Measurements from ENCODE around the gene KDM6B.

Gene KDM6B

DNA sequence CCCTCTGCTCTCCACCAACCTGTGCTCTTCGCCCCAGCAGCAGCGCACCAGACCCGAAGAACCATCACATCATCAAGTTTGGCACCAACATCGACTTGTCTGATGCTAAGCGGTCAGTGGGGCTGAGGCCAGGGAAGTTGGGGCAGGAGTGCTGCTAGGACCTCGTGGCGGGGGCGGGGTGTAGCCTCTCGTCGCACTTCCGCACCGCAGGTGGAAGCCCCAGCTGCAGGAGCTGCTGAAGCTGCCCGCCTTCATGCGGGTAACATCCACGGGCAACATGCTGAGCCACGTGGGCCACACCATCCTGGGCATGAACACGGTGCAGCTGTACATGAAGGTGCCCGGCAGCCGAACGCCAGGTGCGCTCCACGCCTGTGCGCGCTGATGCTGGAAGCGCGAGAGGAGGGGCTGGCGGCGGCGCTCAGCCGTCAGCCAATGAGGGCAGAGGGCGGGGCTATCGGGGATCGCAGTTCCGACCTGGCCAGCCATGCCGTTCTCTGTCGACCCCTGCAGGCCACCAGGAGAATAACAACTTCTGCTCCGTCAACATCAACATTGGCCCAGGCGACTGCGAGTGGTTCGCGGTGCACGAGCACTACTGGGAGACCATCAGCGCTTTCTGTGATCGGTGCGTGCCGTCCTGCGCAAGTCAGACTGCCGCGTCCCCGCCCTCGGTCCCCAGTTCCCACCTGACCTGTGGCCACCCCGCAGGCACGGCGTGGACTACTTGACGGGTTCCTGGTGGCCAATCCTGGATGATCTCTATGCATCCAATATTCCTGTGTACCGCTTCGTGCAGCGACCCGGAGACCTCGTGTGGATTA, 17.6 kb downstream of the KDM6B start:
- no peak overlapping the region for H3K4me3 ChIP-seq (ENCODE audit: control insufficient read depth, low read depth, low read length)
- peak; percentile 85 for DNase-seq (ENCODE audit: low read depth)
- TF ChIP-seq, protein P1, sequence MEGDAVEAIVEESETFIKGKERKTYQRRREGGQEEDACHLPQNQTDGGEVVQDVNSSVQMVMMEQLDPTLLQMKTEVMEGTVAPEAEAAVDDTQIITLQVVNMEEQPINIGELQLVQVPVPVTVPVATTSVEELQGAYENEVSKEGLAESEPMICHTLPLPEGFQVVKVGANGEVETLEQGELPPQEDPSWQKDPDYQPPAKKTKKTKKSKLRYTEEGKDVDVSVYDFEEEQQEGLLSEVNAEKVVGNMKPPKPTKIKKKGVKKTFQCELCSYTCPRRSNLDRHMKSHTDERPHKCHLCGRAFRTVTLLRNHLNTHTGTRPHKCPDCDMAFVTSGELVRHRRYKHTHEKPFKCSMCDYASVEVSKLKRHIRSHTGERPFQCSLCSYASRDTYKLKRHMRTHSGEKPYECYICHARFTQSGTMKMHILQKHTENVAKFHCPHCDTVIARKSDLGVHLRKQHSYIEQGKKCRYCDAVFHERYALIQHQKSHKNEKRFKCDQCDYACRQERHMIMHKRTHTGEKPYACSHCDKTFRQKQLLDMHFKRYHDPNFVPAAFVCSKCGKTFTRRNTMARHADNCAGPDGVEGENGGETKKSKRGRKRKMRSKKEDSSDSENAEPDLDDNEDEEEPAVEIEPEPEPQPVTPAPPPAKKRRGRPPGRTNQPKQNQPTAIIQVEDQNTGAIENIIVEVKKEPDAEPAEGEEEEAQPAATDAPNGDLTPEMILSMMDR (conservative IDR thresholded peaks at IDR 0.05; ENCODE audit: control insufficient read depth, insufficient read depth, low read depth, low read length) = peak; percentile 89

DNA sequence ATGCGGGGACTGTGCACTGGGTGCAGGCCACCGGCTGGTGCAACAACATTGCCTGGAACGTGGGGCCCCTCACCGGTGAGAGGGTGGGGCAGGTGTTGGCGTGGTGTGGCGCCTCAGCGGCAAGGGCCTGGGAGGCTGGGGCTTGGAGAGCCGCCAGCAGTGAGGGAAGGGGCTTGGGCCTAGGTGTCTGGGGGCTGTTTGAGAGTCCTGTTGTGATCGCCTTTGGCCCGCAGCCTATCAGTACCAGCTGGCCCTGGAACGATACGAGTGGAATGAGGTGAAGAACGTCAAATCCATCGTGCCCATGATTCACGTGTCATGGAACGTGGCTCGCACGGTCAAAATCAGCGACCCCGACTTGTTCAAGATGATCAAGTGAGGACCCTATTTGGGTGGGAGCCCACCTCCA, 18.2 kb downstream of the KDM6B start:
- no peak for DNase-seq (ENCODE audit: low read depth)
- TF ChIP-seq, protein P1 (conservative IDR thresholded peaks at IDR 0.05; ENCODE audit: control insufficient read depth, insufficient read depth, low read depth, low read length) = no peak
- H3K4me3 ChIP-seq (ENCODE audit: control insufficient read depth, low read depth, low read length) = no peak overlapping the region

DNA sequence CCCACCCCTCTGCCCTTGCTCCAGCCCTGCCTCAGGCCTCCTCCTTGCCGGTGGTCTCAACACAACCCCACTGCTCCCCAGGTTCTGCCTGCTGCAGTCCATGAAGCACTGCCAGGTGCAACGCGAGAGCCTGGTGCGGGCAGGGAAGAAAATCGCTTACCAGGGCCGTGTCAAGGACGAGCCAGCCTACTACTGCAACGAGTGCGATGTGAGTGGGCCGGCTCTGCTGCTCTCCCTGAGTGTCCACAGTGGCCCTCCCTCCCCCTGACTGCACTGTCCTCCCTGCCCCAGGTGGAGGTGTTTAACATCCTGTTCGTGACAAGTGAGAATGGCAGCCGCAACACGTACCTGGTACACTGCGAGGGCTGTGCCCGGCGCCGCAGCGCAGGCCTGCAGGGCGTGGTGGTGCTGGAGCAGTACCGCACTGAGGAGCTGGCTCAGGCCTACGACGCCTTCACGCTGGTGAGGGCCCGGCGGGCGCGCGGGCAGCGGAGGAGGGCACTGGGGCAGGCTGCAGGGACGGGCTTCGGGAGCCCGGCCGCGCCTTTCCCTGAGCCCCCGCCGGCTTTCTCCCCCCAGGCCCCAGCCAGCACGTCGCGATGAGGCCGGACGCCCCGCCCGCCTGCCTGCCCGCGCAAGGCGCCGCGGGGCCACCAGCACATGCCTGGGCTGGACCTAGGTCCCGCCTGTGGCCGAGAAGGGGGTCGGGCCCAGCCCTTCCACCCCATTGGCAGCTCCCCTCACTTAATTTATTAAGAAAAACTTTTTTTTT, 19.1 kb downstream of the KDM6B start:
- TF ChIP-seq, protein P1 (conservative IDR thresholded peaks at IDR 0.05; ENCODE audit: control insufficient read depth, insufficient read depth, low read depth, low read length) = no peak

DNA sequence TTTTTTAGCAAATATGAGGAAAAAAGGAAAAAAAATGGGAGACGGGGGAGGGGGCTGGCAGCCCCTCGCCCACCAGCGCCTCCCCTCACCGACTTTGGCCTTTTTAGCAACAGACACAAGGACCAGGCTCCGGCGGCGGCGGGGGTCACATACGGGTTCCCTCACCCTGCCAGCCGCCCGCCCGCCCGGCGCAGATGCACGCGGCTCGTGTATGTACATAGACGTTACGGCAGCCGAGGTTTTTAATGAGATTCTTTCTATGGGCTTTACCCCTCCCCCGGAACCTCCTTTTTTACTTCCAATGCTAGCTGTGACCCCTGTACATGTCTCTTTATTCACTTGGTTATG, 19.6 kb downstream of the KDM6B start:
- no peak for DNase-seq (ENCODE audit: low read depth)
- H3K4me3 ChIP-seq (ENCODE audit: control insufficient read depth, low read depth, low read length) = no peak overlapping the region
- TF ChIP-seq, protein P1 (conservative IDR thresholded peaks at IDR 0.05; ENCODE audit: control insufficient read depth, insufficient read depth, low read depth, low read length) = no peak

More for the DNA sequence above, 19.1 kb downstream of the KDM6B start:
- no peak for DNase-seq (ENCODE audit: low read depth)
- H3K4me3 ChIP-seq (ENCODE audit: control insufficient read depth, low read depth, low read length) = no peak overlapping the region

DNA sequence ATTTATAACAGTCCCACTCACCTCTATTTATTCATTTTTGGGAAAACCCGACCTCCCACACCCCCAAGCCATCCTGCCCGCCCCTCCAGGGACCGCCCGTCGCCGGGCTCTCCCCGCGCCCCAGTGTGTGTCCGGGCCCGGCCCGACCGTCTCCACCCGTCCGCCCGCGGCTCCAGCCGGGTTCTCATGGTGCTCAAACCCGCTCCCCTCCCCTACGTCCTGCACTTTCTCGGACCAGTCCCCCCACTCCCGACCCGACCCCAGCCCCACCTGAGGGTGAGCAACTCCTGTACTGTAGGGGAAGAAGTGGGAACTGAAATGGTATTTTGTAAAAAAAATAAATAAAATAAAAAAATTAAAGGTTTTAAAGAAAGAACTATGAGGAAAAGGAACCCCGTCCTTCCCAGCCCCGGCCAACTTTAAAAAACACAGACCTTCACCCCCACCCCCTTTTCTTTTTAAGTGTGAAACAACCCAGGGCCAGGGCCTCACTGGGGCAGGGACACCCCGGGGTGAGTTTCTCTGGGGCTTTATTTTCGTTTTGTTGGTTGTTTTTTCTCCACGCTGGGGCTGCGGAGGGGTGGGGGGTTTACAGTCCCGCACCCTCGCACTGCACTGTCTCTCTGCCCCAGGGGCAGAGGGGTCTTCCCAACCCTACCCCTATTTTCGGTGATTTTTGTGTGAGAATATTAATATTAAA, 20.2 kb downstream of the KDM6B start:
- no peak for DNase-seq (ENCODE audit: low read depth)
- no peak overlapping the region for H3K4me3 ChIP-seq (ENCODE audit: control insufficient read depth, low read depth, low read length)
- TF ChIP-seq, protein P1 (conservative IDR thresholded peaks at IDR 0.05; ENCODE audit: control insufficient read depth, insufficient read depth, low read depth, low read length) = no peak

DNA sequence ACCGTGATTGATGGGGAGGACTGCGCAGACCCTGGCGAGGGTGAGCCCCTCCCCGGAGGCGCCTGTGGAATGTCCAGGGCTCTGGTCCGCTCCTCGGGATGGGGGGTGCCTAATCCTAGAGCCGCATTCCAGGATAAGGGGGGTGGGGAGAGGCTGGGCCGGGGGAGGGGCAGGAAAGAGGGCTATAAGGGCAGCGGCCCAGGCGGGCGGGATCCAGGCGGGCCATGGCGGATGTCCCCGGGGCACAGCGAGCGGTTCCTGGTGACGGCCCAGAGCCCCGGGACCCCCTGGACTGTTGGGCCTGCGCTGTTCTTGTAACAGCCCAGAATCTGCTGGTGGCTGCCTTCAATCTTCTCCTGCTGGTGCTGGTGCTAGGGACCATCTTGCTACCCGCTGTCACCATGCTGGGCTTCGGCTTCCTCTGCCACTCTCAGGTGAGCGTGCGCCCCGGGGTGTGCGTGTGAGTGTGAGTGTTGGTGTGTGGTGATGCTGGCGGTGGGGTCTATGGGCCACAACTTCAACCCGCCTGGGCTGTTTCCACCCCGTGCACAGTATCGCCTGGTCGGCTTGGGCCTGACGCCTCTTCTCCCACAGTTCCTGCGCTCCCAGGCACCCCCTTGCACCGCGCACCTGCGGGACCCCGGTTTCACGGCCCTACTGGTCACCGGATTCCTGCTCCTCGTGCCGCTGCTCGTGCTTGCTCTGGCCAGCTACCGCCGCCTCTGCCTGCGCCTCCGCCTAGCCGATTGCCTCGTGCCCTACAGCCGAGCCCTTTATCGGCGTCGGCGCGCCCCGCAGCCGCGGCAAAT, 21.0 kb downstream of the KDM6B start, which contains the start of gene TMEM88:
TSS of gene TMEM88 (plus strand) at position 216 of the 809 bp plus-strand sequence. CDS start at position 225, 9 bp downstream.
- peak within 1 kb of the TSS; percentile 88 for H3K4me3 ChIP-seq (ENCODE audit: control insufficient read depth, low read depth, low read length)
- TF ChIP-seq, protein P1 (conservative IDR thresholded peaks at IDR 0.05; ENCODE audit: control insufficient read depth, insufficient read depth, low read depth, low read length) = no peak
- DNase-seq (ENCODE audit: low read depth) = no peak

Measured in fibroblast of mammary gland (primary cell).